Breast epithelium (tissue), 4 donors: Measurements from ENCODE around the gene UTP18. TPM values are rescaled to one million over a fixed set of nuclear protein-coding genes. Genes with fewer than 3 reads are reported as not detected.
A peak's percentile ranks its signal among the peaks of the same experiment; 100 is the strongest.
"Not testable (repeated sequence)": the region's sequence is repeated elsewhere in the genome, so short reads cannot be mapped to it uniquely, and the experiment has no call there.

Experiments used
- DNase-seq, 2 donors: peaks; one replicate each; pipeline ENCODE4 v3.0.0-alpha.2; 2019; ENCODE audit warnings: low spot score in 2 of 2
- H3K27ac ChIP-seq, 2 donors: fragments of 200-600 bp; sonication (generic) in 1 of 2; one replicate each; pipeline ENCODE4 v1.5.1; 2016 to 2019; ENCODE audit warnings: mild to moderate bottlenecking in 1 of 2
- H3K27me3 ChIP-seq, 2 donors: fragments of 200-600 bp; sonication (generic) in 1 of 2; one replicate each; pipeline versions ENCODE4 v1.5.1 to v1.6.0; 2017 to 2019; ENCODE audit warnings: control low read depth in 1 of 2, mild to moderate bottlenecking in 1 of 2
- H3K36me3 ChIP-seq: fragments of 200-600 bp; one replicate; pipeline ENCODE4 v1.5.1; 2019
- H3K4me1 ChIP-seq, 2 donors: fragments of 200-600 bp; sonication (generic); one replicate each; pipeline ENCODE4 v1.5.1; 2016 to 2019; ENCODE audit warnings: control low read depth in 1 of 2
- H3K4me3 ChIP-seq, 3 donors: fragments of 200-600 bp; sonication (generic); 1 replicate in 2 of 3; 2 replicates in 1 of 3; pipeline ENCODE4 v1.5.1; 2016 to 2019; ENCODE audit warnings: mild to moderate bottlenecking in 3 of 3, moderate library complexity in 2 of 3
- H3K9me3 ChIP-seq, 2 donors: fragments of 200-600 bp; sonication (generic) in 1 of 2; one replicate each; pipeline ENCODE4 v1.5.1; 2016 to 2019; ENCODE audit warnings: control low read depth in 1 of 2
- CTCF ChIP-seq, 3 donors: fragments of 450-650 bp; IDR thresholded peaks; one replicate each; pipeline ENCODE4 v1.5.1; 2016 to 2017; ENCODE audit warnings: antibody characterized with exemption in 3 of 3, mild to moderate bottlenecking in 3 of 3, moderate library complexity in 3 of 3
- POLR2A ChIP-seq: fragments of 450-650 bp; IDR thresholded peaks from one replicate; pipeline ENCODE4 v1.6.1; 2016; ENCODE audit warnings: antibody characterized with exemption, mild to moderate bottlenecking, moderate library complexity
- POLR2AphosphoS5 ChIP-seq, 3 donors: sonication (generic); formaldehyde crosslinking; IDR thresholded peaks; one replicate each; pipeline ENCODE4 v1.6.1; 2017; ENCODE audit warnings: antibody characterized with exemption in 3 of 3
- intact Hi-C: fragments of 100-400 bp; cut with DNase I; formaldehyde crosslinking; loops from one replicate; pipeline ENCODE4 v1.15.1; 2023; ENCODE audit warnings: low total_unique reads
- total RNA-seq, 3 donors: library from RNA; depleted of rRNA; stranded (reverse); fragments of >200 nt; gene quantifications; one replicate each; pipeline ENCODE4 v1.1.0, GENCODE V29; 2016

Gene UTP18
- total RNA-seq, 3 donors from 2014 or later = 30.6 to 47.2 (median 46.4) TPM

GRCh38 chr17:51258756-51259563 is 1.4 kb upstream of the UTP18 start:
- peaks cover 0 to 15% of the 10 kb centered on the region in 2 donors for H3K4me1 ChIP-seq
- no peak for DNase-seq
- intact Hi-C loops = no loop called here
- no peaks in the 10 kb centered on the region for H3K27me3 ChIP-seq
- H3K9me3 ChIP-seq = no peaks in the 10 kb centered on the region
- peak overlapping the region; percentile 96 to 97 for H3K27ac ChIP-seq
- H3K4me3 ChIP-seq = peak overlapping the region; percentile 98 to 100 (median 98)
- TF ChIP-seq POLR2A = no peak
- H3K36me3 ChIP-seq = no peaks in the 10 kb centered on the region

- TF ChIP-seq POLR2AphosphoS5 (IDR thresholded peaks at IDR 0.05) = peak in 1 of 3 donors; percentile 48
- peak; percentile 24 for TF ChIP-seq POLR2A
- no peak for TF ChIP-seq CTCF (IDR thresholded peaks at IDR 0.05)
- no peaks in the 10 kb centered on the region for H3K9me3 ChIP-seq
- peak within 1 kb of the TSS; percentile 98 to 100 (median 98) for H3K4me3 ChIP-seq
- DNase-seq = peak; percentile 91 to 92
- intact Hi-C loops = no loop called here
- H3K4me1 ChIP-seq = peaks cover 0 to 15% of the 10 kb centered on the region in 2 donors
- H3K36me3 ChIP-seq = no peaks in the 10 kb centered on the region
- no peaks in the 10 kb centered on the region for H3K27me3 ChIP-seq
- peak within 1 kb of the TSS; percentile 96 to 97 for H3K27ac ChIP-seq
These were observed 646 bp upstream of the UTP18 start, which contains the start of gene MBTD1 for GRCh38 chr17:51259564-51260236. TSS of gene MBTD1 (minus strand) at chr17:51260049. CDS start at chr17:51225161, 34,888 bp downstream.

GRCh38 chr17:51261024-51261963 is 948 bp downstream of the UTP18 start:
- Histone ChIP-seq H3K27ac (peak overlapping the region; percentile 96 to 97), H3K27me3 (no peaks in the 10 kb centered on the region), H3K9me3 (no peaks in the 10 kb centered on the region), H3K4me1 (peaks cover 0 to 12% of the 10 kb centered on the region in 2 donors), H3K36me3 (no peaks in the 10 kb centered on the region), H3K4me3 (peak overlapping the region; percentile 98 to 100 (median 98))
- peak; percentile 42 to 64 for DNase-seq
- no peak for TF ChIP-seq CTCF (IDR thresholded peaks at IDR 0.05)
- intact Hi-C loops = no loop called here

DNA sequence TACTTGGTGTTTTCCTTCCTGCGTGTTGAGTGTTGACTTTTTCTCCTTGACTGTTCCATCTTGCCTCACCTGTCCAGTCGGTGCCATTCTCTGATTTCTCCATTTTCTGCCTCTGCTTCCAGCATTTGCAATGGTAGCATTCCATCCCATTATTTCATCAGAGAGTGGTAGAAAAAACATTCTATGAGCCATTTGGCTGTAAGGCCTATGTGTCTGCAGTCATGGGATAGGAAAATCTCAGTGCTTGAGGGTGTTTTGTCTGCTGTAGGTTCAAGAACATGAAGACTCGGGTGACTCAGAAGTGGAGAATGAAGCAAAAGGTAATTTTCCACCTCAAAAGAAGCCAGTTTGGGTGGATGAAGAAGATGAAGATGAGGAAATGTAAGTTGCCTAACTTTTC is 2.7 kb downstream of the UTP18 start:
- DNase-seq = no peak
- H3K27me3 ChIP-seq = no peaks in the 10 kb centered on the region
- peaks cover 0 to 7% of the 10 kb centered on the region in 2 donors for H3K4me1 ChIP-seq
- no peak overlapping the region for H3K4me3 ChIP-seq
- no peaks in the 10 kb centered on the region for H3K36me3 ChIP-seq
- no peak for TF ChIP-seq POLR2AphosphoS5 (IDR thresholded peaks at IDR 0.05)
- intact Hi-C loops = no loop called here
- H3K9me3 ChIP-seq = no peaks in the 10 kb centered on the region
- H3K27ac ChIP-seq = no peak overlapping the region

- H3K36me3 ChIP-seq, intact Hi-C loops, H3K27ac ChIP-seq, H3K4me3 ChIP-seq, H3K9me3 ChIP-seq, DNase-seq, H3K27me3 ChIP-seq, H3K4me1 ChIP-seq: not testable (repeated sequence)
These were observed 4.1 kb downstream of the UTP18 start for GRCh38 chr17:51264466-51264865.

- no peak overlapping the region for H3K4me3 ChIP-seq
- H3K4me1 ChIP-seq = no peaks in the 10 kb centered on the region
These were observed 9.6 kb downstream of the UTP18 start for GRCh38 chr17:51269991-51270390.

More at GRCh38 chr17:51269991-51270390, 9.6 kb downstream of the UTP18 start:
- TF ChIP-seq POLR2AphosphoS5 (IDR thresholded peaks at IDR 0.05) = no peak
- no peak for TF ChIP-seq CTCF (IDR thresholded peaks at IDR 0.05)
- no peak for TF ChIP-seq POLR2A
- Histone ChIP-seq H3K27me3 (no peaks in the 10 kb centered on the region), H3K27ac (no peak overlapping the region), H3K9me3 (no peaks in the 10 kb centered on the region), H3K36me3 (no peaks in the 10 kb centered on the region)
- intact Hi-C loops = no loop called here
- DNase-seq = no peak
